Glutamatergic neuron (in vitro differentiated cells): ENCODE results near the gene CLIC5. TPM values are rescaled to one million over a fixed set of nuclear protein-coding genes. Genes with fewer than 3 reads are reported as not detected.

Source experiments
- DNase-seq: peaks from one replicate; pipeline ENCODE4 v3.0.0; 2022
- H3K27ac Mint-ChIP-seq: one replicate; pipeline ENCODE4 v1.8.0; 2020; ENCODE audit warnings: mild to moderate bottlenecking, mixed read lengths, inconsistent platforms; ENCODE audit not compliant: unreplicated experiment
- H3K27me3 Mint-ChIP-seq: one replicate; pipeline ENCODE4 v1.8.0; 2020; ENCODE audit warnings: mild to moderate bottlenecking, moderate library complexity, mixed read lengths, inconsistent platforms; ENCODE audit not compliant: unreplicated experiment
- H3K36me3 Mint-ChIP-seq: one replicate; pipeline ENCODE4 v1.8.0; 2020; ENCODE audit warnings: mild to moderate bottlenecking, mixed read lengths, inconsistent platforms; ENCODE audit not compliant: unreplicated experiment
- H3K4me1 Mint-ChIP-seq: one replicate; pipeline ENCODE4 v1.8.0; 2020; ENCODE audit warnings: mild to moderate bottlenecking, low read depth, mixed read lengths, inconsistent platforms; ENCODE audit not compliant: unreplicated experiment
- H3K4me3 Mint-ChIP-seq: one replicate; pipeline ENCODE4 v1.8.0; 2020; ENCODE audit warnings: mild to moderate bottlenecking, mixed read lengths, inconsistent platforms; ENCODE audit not compliant: unreplicated experiment
- H3K9me3 Mint-ChIP-seq: one replicate; pipeline ENCODE4 v1.8.0; 2020; ENCODE audit warnings: mild to moderate bottlenecking, moderate library complexity, mixed read lengths, inconsistent platforms; ENCODE audit not compliant: unreplicated experiment
- total RNA-seq: library from RNA; stranded (reverse); fragmentation: NEBNext Ultra II Directional; extraction: Animal tissue kit (Norgen Biotek cat#: 25700); gene quantifications from one replicate; pipeline ENCODE4 v1.2.1, GENCODE V29; 2021; ENCODE audit not compliant: unreplicated experiment
- TF ChIP-seq, protein P1 (sequence below): fragments of 200-600 bp; sonication (generic); IDR thresholded peaks from one replicate; pipeline ENCODE4 v1.5.0; 2021; ENCODE audit not compliant: partially characterized antibody, unreplicated experiment

Gene CLIC5
- total RNA-seq, 1 donor from 2014 or later, result not detected

DNA sequence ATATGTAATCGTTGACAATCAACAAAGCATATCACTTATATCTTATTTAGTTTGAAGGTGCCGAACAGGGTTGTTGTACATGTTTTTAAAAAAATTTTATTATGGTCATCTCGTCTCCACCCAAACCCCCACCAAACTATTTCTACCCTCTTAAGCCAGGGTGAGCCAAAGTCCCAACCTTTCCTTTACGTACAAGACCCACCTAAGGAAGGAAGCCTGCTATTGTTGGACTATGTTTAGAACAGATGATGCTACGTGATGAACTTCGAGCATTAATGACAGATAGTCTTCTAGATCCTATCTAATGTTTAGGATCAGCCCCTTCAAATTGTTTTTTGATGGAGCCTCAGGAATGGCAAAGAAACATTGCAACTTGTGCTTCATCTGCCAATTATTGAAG is 44.4 kb downstream of the CLIC5 start:
- H3K9me3 Mint-ChIP-seq, result peaks cover 2% of the 10 kb centered on the region
- no peak for DNase-seq
- TF ChIP-seq, protein P1, sequence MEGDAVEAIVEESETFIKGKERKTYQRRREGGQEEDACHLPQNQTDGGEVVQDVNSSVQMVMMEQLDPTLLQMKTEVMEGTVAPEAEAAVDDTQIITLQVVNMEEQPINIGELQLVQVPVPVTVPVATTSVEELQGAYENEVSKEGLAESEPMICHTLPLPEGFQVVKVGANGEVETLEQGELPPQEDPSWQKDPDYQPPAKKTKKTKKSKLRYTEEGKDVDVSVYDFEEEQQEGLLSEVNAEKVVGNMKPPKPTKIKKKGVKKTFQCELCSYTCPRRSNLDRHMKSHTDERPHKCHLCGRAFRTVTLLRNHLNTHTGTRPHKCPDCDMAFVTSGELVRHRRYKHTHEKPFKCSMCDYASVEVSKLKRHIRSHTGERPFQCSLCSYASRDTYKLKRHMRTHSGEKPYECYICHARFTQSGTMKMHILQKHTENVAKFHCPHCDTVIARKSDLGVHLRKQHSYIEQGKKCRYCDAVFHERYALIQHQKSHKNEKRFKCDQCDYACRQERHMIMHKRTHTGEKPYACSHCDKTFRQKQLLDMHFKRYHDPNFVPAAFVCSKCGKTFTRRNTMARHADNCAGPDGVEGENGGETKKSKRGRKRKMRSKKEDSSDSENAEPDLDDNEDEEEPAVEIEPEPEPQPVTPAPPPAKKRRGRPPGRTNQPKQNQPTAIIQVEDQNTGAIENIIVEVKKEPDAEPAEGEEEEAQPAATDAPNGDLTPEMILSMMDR, result no peak
- no peaks in the 10 kb centered on the region for H3K4me1 Mint-ChIP-seq
- H3K4me3 Mint-ChIP-seq, result no peak overlapping the region
- no peak overlapping the region for H3K27ac Mint-ChIP-seq
- H3K27me3 Mint-ChIP-seq, result peaks cover 1% of the 10 kb centered on the region
- peaks cover 3% of the 10 kb centered on the region for H3K36me3 Mint-ChIP-seq

GRCh38 chr6:45970326-45970725 is 45.3 kb downstream of the CLIC5 start:
- TF ChIP-seq, protein P1, result no peak
- no peak overlapping the region for H3K27ac Mint-ChIP-seq
- H3K36me3 Mint-ChIP-seq, result peaks cover 3% of the 10 kb centered on the region
- H3K4me3 Mint-ChIP-seq, result no peak overlapping the region
- H3K27me3 Mint-ChIP-seq, result peaks cover 1% of the 10 kb centered on the region
- no peaks in the 10 kb centered on the region for H3K4me1 Mint-ChIP-seq
- H3K9me3 Mint-ChIP-seq, result peaks cover 2% of the 10 kb centered on the region
- no peak for DNase-seq

DNA sequence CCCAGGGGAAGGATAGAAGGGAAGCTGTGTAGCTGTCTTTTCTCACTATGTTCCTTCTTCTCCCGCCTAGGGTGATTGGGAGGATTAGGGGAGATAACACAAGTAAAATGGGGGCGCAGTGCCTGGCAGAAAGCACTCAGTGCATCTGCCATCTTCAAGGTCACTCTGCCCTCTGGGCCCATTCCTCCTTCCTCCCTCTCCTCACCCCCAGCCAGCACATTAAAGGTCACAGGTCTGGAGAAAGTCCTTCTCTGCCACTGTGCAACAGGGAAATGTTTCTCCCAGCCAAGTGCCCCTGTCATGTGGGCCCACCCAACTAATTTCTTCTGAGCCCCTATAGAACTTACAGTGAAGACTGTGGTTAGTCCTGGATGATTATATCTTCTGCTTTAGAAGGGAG is 45.8 kb downstream of the CLIC5 start:
- H3K4me1 Mint-ChIP-seq, result no peaks in the 10 kb centered on the region

DNA sequence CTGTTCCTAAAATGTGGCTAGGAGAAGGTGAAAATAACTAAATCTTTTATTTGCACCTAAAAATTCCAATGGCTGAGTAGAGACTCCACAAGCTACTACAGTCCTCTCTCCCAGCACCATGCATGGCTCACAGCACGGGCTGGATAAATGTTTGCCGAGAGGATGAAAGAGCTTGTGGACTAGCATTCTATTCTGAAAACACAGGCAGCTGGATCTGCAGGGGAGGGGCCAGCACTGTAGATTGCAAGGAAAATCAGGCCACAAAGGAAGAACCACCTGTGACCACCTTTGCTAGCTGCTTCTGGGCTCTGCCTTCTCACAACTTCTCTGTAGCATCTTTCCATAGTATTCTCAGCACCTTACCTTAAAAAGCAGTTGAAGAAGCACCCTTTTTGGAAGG is 46.6 kb downstream of the CLIC5 start:
- H3K36me3 Mint-ChIP-seq, result no peaks in the 10 kb centered on the region
- peaks cover 2% of the 10 kb centered on the region for H3K9me3 Mint-ChIP-seq
- TF ChIP-seq, protein P1, result no peak
- DNase-seq, result no peak
- no peak overlapping the region for H3K27ac Mint-ChIP-seq
- H3K27me3 Mint-ChIP-seq, result peaks cover 1% of the 10 kb centered on the region
- H3K4me3 Mint-ChIP-seq, result no peak overlapping the region
- no peaks in the 10 kb centered on the region for H3K4me1 Mint-ChIP-seq

More for the DNA sequence above, 45.8 kb downstream of the CLIC5 start:
- TF ChIP-seq, protein P1, result no peak
- peaks cover 2% of the 10 kb centered on the region for H3K9me3 Mint-ChIP-seq
- H3K27me3 Mint-ChIP-seq, result peaks cover 1% of the 10 kb centered on the region
- no peak overlapping the region for H3K4me3 Mint-ChIP-seq
- DNase-seq, result no peak
- peaks cover 2% of the 10 kb centered on the region for H3K36me3 Mint-ChIP-seq
- H3K27ac Mint-ChIP-seq, result no peak overlapping the region

GRCh38 chr6:45967363-45967762 is 48.3 kb downstream of the CLIC5 start:
- no peak overlapping the region for H3K27ac Mint-ChIP-seq
- no peaks in the 10 kb centered on the region for H3K36me3 Mint-ChIP-seq
- H3K9me3 Mint-ChIP-seq, result peaks cover 2% of the 10 kb centered on the region
- H3K4me1 Mint-ChIP-seq, result no peaks in the 10 kb centered on the region
- no peak for DNase-seq
- TF ChIP-seq, protein P1, result no peak
- H3K4me3 Mint-ChIP-seq, result no peak overlapping the region
- H3K27me3 Mint-ChIP-seq, result peaks cover 1% of the 10 kb centered on the region
